DND-41 (cell line): ENCODE results near the gene USH1C.

ENCODE experiments used
- ATAC-seq: fragments of 200-7000 bp; cut with Tn5 transposase; 3 replicates; pipeline ENCODE4 v1.9.1; 2021; ENCODE audit warnings: low read depth; ENCODE audit not compliant: insufficient read depth
- DNase-seq: peaks from one replicate; pipeline ENCODE4 v3.0.0-alpha.2; 2020
- H2AFZ ChIP-seq: 2 replicates; pipeline ENCODE4 v1.6.0; 2012; ENCODE audit warnings: low read depth, low read length
- H3K27ac ChIP-seq: 2 replicates; pipeline ENCODE4 v1.5.1; 2012; ENCODE audit warnings: low read length, inconsistent platforms
- H3K27me3 ChIP-seq: fragments of 200-600 bp; sonication (generic); 2 replicates; pipeline ENCODE4 v1.6.0; 2012; ENCODE audit warnings: low read length, mild to moderate bottlenecking, inconsistent platforms; ENCODE audit not compliant: insufficient read depth, poor library complexity
- H3K36me3 ChIP-seq: 2 replicates; pipeline ENCODE4 v1.5.1; 2012; ENCODE audit warnings: low read length, inconsistent platforms; ENCODE audit not compliant: insufficient read depth
- H3K4me1 ChIP-seq: 2 replicates; pipeline ENCODE4 v1.5.1; 2012; ENCODE audit warnings: mild to moderate bottlenecking, low read length; ENCODE audit not compliant: insufficient read depth
- H3K4me2 ChIP-seq: 2 replicates; pipeline ENCODE4 v1.6.0; 2012; ENCODE audit warnings: mild to moderate bottlenecking, moderate library complexity, low read length, inconsistent platforms; ENCODE audit not compliant: insufficient read depth
- H3K4me3 ChIP-seq, 2 experiments: fragments of 200-600 bp in 1 of 2; shearing (Covaris generic) in 1 of 2; 2 replicates each; pipeline ENCODE4 v1.5.1; 2012 to 2016; ENCODE audit warnings: inconsistent platforms in 2 of 2, low read length in 2 of 2, mild to moderate bottlenecking in 2 of 2, low read depth in 1 of 2, moderate library complexity in 1 of 2
- H3K79me2 ChIP-seq: 2 replicates; pipeline ENCODE4 v1.6.0; 2012; ENCODE audit warnings: low read length, inconsistent platforms; ENCODE audit not compliant: insufficient read depth
- H3K9ac ChIP-seq: 2 replicates; pipeline ENCODE4 v1.6.0; 2012; ENCODE audit warnings: low read depth, mild to moderate bottlenecking, inconsistent platforms, low read length, moderate library complexity
- H3K9me3 ChIP-seq: 2 replicates; pipeline ENCODE4 v1.5.1; 2012; ENCODE audit warnings: low read length, moderate library complexity, mild to moderate bottlenecking, inconsistent platforms; ENCODE audit not compliant: insufficient read depth, severe bottlenecking
- H4K20me1 ChIP-seq: 2 replicates; pipeline ENCODE4 v1.6.0; 2012; ENCODE audit warnings: low read length; ENCODE audit not compliant: insufficient read depth
- CTCF ChIP-seq: IDR thresholded peaks from 2 replicates; pipeline ENCODE4 v1.5.1; 2012; ENCODE audit warnings: borderline replicate concordance, low read length, moderate library complexity, mild to moderate bottlenecking; ENCODE audit not compliant: poor library complexity, severe bottlenecking; ENCODE audit errors: extremely low read depth
- EZH2 ChIP-seq: IDR thresholded peaks from 3 replicates; pipeline ENCODE4 v1.6.1; 2012; ENCODE audit warnings: borderline replicate concordance, low read depth, mild to moderate bottlenecking, moderate library complexity, low read length, inconsistent platforms; ENCODE audit not compliant: severe bottlenecking

Gene USH1C

GRCh38 chr11:17445240-17445795, 98.9 kb downstream of the USH1C start:
- Histone ChIP-seq H3K4me1 (peaks cover 8% of the 10 kb centered on the region; the same call in 1 of the 2 replicates), H2AFZ (no peak overlapping the region), H3K27me3 (no peaks in the 10 kb centered on the region), H3K9ac (no peak overlapping the region), H4K20me1 (no peaks in the 10 kb centered on the region), H3K36me3 (no peaks in the 10 kb centered on the region), H3K4me2 (no peak overlapping the region), H3K79me2 (no peaks in the 10 kb centered on the region), H3K27ac (no peak overlapping the region), H3K4me3 (no peak overlapping the region), H3K9me3 (peaks cover 2% of the 10 kb centered on the region)
- DNase-seq = no peak
- ATAC-seq = peak; percentile 34; the same call in 1 of the 3 replicates
- TF ChIP-seq EZH2 (no peak), CTCF (no peak)

- Histone ChIP-seq H3K79me2 (no peaks in the 10 kb centered on the region), H4K20me1 (no peaks in the 10 kb centered on the region), H3K9me3 (peaks cover 2% of the 10 kb centered on the region), H3K27me3 (no peaks in the 10 kb centered on the region), H3K4me2 (no peak overlapping the region), H3K36me3 (no peaks in the 10 kb centered on the region), H2AFZ (no peak overlapping the region), H3K4me1 (peaks cover 19% of the 10 kb centered on the region), H3K4me3 (no peak overlapping the region), H3K9ac (no peak overlapping the region), H3K27ac (no peak overlapping the region)
- DNase-seq (no peak), ATAC-seq (no peak)
- no peak for TF ChIP-seq CTCF
- no peak for TF ChIP-seq EZH2
Observed at GRCh38 chr11:17443926-17444690, 100.1 kb downstream of the USH1C start.
